HEK293T (cell line): ENCODE measurements around the gene C1orf174.

Experiments used
- CTCF ChIA-PET: fragments of 350-600 bp; formaldehyde crosslinking; extraction: SDS; loops from one replicate; lab custom pipeline; 2021; ENCODE audit warnings: antibody characterized with exemption, inconsistent platforms; lab: Yijun Ruan, JAX
- POLR2A ChIA-PET: fragments of 350-600 bp; formaldehyde crosslinking; extraction: SDS; loops from one replicate; lab custom pipeline; 2020; ENCODE audit warnings: antibody characterized with exemption, inconsistent platforms; lab: Yijun Ruan, JAX
- DNase-seq: peaks from one replicate; pipeline ENCODE4 v3.0.0; 2012; ENCODE audit warnings: mixed read lengths; ENCODE audit errors: extremely low spot score
- ARNT ChIP-seq: fragments of 450-650 bp; IDR thresholded peaks from 2 replicates; pipeline ENCODE4 v1.6.1; 2017; ENCODE audit warnings: mild to moderate bottlenecking
- BHLHE40 ChIP-seq: fragments of 450-650 bp; IDR thresholded peaks from 2 replicates; pipeline ENCODE4 v1.6.1; 2016; ENCODE audit warnings: mild to moderate bottlenecking, moderate library complexity, borderline replicate concordance
- CTBP1 ChIP-seq: fragments of 450-650 bp; IDR thresholded peaks from 2 replicates; pipeline ENCODE4 v1.6.1; 2016; ENCODE audit warnings: borderline replicate concordance
- ELF4 ChIP-seq: fragments of 450-650 bp; IDR thresholded peaks from 2 replicates; pipeline ENCODE4 v1.6.1; 2017; ENCODE audit warnings: antibody characterized with exemption
- FOXA1 ChIP-seq: fragments of 450-650 bp; IDR thresholded peaks from 2 replicates; pipeline ENCODE4 v1.6.1; 2016; ENCODE audit warnings: mild to moderate bottlenecking
- FOXK2 ChIP-seq: fragments of 450-650 bp; IDR thresholded peaks from 2 replicates; pipeline ENCODE4 v1.6.1; 2016; ENCODE audit warnings: mild to moderate bottlenecking
- FOXM1 ChIP-seq: fragments of 450-650 bp; IDR thresholded peaks from 2 replicates; pipeline ENCODE4 v1.6.1; 2017; ENCODE audit warnings: mild to moderate bottlenecking, borderline replicate concordance
- HDGF ChIP-seq: fragments of 450-650 bp; IDR thresholded peaks from 2 replicates; pipeline ENCODE4 v1.6.1; 2017; ENCODE audit warnings: antibody characterized with exemption, borderline replicate concordance
- L3MBTL2 ChIP-seq: fragments of 450-650 bp; conservative IDR thresholded peaks from 2 replicates; pipeline ENCODE4 v1.6.1; 2016; ENCODE audit warnings: mild to moderate bottlenecking
- LEF1 ChIP-seq: fragments of 450-650 bp; IDR thresholded peaks from 2 replicates; pipeline ENCODE4 v1.6.1; 2017; ENCODE audit warnings: mild to moderate bottlenecking, borderline replicate concordance
- NFRKB ChIP-seq: fragments of 450-650 bp; IDR thresholded peaks from 2 replicates; pipeline ENCODE4 v1.6.1; 2016; ENCODE audit warnings: mild to moderate bottlenecking, moderate library complexity
- SP1 ChIP-seq: fragments of 450-650 bp; IDR thresholded peaks from 2 replicates; pipeline ENCODE4 v1.6.1; 2017
- SUZ12 ChIP-seq: fragments of 450-650 bp; IDR thresholded peaks from 2 replicates; pipeline ENCODE4 v1.6.1; 2016; ENCODE audit warnings: mild to moderate bottlenecking
- TARDBP ChIP-seq: fragments of 450-650 bp; IDR thresholded peaks from 2 replicates; pipeline ENCODE4 v1.6.1; 2016
- ZNF384 ChIP-seq: fragments of 450-650 bp; IDR thresholded peaks from 2 replicates; pipeline ENCODE4 v1.6.1; 2016
- TF ChIP-seq, protein P1 (sequence below): fragments of 450-650 bp; IDR thresholded peaks from 2 replicates; pipeline ENCODE4 v1.6.1; 2016

Gene C1orf174

GRCh38 chr1:3902111-3902511, 2.0 kb upstream of the C1orf174 start:
- POLR2A ChIA-PET, result no interaction called here
- TF ChIP-seq SUZ12 (no peak), SP1 (no peak), BHLHE40 (no peak), FOXK2 (no peak), L3MBTL2 (no peak), TARDBP (no peak), FOXM1 (no peak), CTBP1 (no peak), FOXA1 (no peak), HDGF (no peak), ZNF384 (no peak), LEF1 (no peak), NFRKB (no peak), ARNT (no peak), ELF4 (no peak)
- TF ChIP-seq, protein P1, sequence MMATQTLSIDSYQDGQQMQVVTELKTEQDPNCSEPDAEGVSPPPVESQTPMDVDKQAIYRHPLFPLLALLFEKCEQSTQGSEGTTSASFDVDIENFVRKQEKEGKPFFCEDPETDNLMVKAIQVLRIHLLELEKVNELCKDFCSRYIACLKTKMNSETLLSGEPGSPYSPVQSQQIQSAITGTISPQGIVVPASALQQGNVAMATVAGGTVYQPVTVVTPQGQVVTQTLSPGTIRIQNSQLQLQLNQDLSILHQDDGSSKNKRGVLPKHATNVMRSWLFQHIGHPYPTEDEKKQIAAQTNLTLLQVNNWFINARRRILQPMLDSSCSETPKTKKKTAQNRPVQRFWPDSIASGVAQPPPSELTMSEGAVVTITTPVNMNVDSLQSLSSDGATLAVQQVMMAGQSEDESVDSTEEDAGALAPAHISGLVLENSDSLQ, result no peak
- no peak for DNase-seq
- CTCF ChIA-PET, result interaction anchor here (0.6 kb wide), 1 partner anchor 88 kb away, joined by 3 read pairs; no protein-coding TSS in a partner anchor

DNA sequence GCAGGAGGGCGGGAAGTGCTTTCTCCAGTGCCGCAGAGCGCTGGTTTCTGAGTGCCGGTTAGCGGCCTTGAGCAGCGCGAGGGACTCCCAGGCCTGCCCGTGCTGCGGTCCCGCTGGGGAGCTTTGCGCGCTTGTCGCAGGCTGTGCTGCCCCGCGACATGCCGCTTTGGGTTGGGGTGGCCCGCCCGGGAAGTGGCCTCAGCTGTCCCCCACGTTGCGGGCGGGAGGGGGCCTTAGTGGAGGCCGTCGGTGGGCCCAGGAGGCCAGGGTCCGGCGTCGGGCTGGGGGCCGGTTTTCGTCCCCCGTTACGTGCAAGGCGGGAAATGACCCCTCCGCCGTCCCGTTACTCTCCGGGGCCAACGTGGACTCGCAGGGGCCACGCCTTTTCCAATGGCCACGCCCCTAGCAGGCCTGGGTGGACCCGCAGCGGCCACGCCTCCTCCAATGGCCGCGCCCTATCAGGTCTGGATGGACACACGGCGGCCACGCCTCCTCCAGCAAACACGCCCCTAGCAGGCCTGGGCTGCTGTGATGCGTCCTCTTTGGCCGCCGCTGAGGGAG, 977 bp upstream of the C1orf174 start:
- CTCF ChIA-PET, result interaction anchor here (0.6 kb wide), 1 partner anchor 88 kb away, joined by 4 read pairs; no protein-coding TSS in a partner anchor
- peak; percentile 96 for DNase-seq
- POLR2A ChIA-PET, result interaction anchor here (0.6 to 1.0 kb wide), 3 partner anchors 14 to 1560 kb away, joined by 3 read pairs; partner anchors contain the start of genes CEP104 and DFFB
- TF ChIP-seq, protein P1, result peak; percentile 83
- TF ChIP-seq SP1 (peak; percentile 39; the same call in 1 of the 2 replicates), L3MBTL2 (peak; percentile 87), ELF4 (no peak)

GRCh38 chr1:3899754-3900149, 320 bp downstream of the C1orf174 start:
- DNase-seq, result no peak
- ChIA-PET POLR2A (interaction anchor here (0.6 to 1.0 kb wide), 4 partner anchors 12 to 131 kb away, joined by 3 to 4 read pairs (median 3); partner anchors contain the start of genes CEP104 and DFFB), CTCF (no interaction called here)
- TF ChIP-seq ELF4 (no peak), BHLHE40 (no peak), HDGF (no peak), FOXM1 (no peak), ARNT (no peak), SP1 (no peak), FOXK2 (no peak), NFRKB (no peak), ZNF384 (no peak), FOXA1 (no peak), SUZ12 (no peak), LEF1 (no peak), TARDBP (no peak), L3MBTL2 (no peak), CTBP1 (no peak)
- TF ChIP-seq, protein P1, result no peak

DNA sequence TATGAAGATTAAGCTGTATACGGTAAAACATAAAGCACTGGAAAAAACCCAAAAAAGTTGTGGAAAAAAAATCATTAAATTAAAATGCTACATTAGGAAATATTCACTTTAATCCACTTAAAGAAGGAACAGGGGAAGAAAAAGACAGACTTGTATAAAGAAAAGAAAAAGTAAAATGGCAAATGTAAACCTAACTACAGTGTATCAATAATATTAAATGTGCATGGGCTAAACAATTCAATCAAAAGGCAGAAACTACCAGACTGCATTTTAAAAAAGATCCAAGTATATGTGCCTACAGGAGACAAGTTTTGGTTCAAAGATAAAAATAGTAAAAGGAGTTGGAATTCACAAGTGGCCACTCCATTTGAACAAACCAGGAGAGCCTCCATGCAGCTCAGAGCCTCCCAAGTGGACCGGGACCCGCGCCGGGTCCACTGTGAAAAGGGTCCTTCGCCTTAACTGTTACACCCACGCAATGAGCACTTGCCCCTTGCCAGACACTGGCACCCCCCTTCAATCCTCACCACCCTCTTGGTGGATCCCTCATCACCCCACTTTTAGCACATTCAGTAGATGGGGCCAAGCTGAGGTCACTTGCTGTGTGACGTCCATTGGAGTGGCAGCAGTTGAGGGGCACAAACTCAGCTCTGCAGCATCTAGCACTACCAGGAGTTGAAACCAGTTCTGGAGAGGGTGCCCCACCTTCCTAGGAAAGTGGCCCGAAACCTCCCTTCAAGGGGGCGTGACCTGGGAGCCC, 898 bp downstream of the C1orf174 start:
- no peak for DNase-seq
- CTCF ChIA-PET, result no interaction called here

DNA sequence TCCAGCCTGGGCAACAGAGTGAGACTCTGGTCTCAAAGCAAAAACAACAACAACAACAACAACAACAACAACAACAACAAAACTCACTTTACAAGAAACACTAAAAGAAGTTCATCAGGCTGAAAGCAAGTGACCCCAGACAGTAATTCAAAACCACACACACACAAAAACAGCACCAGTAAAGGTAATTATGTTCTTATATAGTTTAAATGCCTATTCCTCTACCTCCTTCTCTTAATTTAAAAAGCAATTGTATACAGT, 1.7 kb downstream of the C1orf174 start:
- DNase-seq, result no peak
- ChIA-PET CTCF (no interaction called here), POLR2A (no interaction called here)
- TF ChIP-seq ARNT, result no peak
- no peak for TF ChIP-seq CTBP1
- no peak for TF ChIP-seq SUZ12
- TF ChIP-seq FOXA1, result no peak
- no peak for TF ChIP-seq FOXM1
- no peak for TF ChIP-seq ZNF384
- TF ChIP-seq LEF1, result no peak
- TF ChIP-seq HDGF, result no peak
- no peak for TF ChIP-seq SP1
- TF ChIP-seq TARDBP, result no peak
- no peak for TF ChIP-seq L3MBTL2
- TF ChIP-seq FOXK2, result no peak
- no peak for TF ChIP-seq ELF4
- TF ChIP-seq BHLHE40, result no peak
- no peak for TF ChIP-seq NFRKB
- TF ChIP-seq, protein P1, result no peak

More for the DNA sequence above, 898 bp downstream of the C1orf174 start:
- no peak for TF ChIP-seq LEF1
- TF ChIP-seq ARNT, result no peak
- TF ChIP-seq ZNF384, result no peak
- no peak for TF ChIP-seq BHLHE40
- TF ChIP-seq FOXK2, result no peak
- TF ChIP-seq, protein P1, result no peak
- no peak for TF ChIP-seq TARDBP
- no peak for TF ChIP-seq NFRKB
- no peak for TF ChIP-seq FOXM1
- TF ChIP-seq CTBP1, result no peak
- no peak for TF ChIP-seq SP1
- no peak for TF ChIP-seq ELF4
- TF ChIP-seq SUZ12, result no peak
- no peak for TF ChIP-seq L3MBTL2
- no peak for TF ChIP-seq FOXA1
- POLR2A ChIA-PET, result interaction anchor here (0.6 to 0.7 kb wide), 3 partner anchors 11 to 132 kb away, joined by 3 to 4 read pairs (median 3); partner anchors contain the start of genes CEP104 and DFFB
